HG03025 (cell line): ENCODE data around the gene NOC4L.
"Not testable (repeated sequence)": the region's sequence is repeated elsewhere in the genome, so short reads cannot be mapped to it uniquely, and the experiment has no call there.

Experiments
- ATAC-seq: cut with Tn5 transposase; IDR thresholded peaks from one replicate; pipeline ENCODE4 v1.9.1; 2021; ENCODE audit warnings: mild to moderate bottlenecking, moderate library complexity; ENCODE audit not compliant: unreplicated experiment, low FRiP score

The NOC4L gene

DNA sequence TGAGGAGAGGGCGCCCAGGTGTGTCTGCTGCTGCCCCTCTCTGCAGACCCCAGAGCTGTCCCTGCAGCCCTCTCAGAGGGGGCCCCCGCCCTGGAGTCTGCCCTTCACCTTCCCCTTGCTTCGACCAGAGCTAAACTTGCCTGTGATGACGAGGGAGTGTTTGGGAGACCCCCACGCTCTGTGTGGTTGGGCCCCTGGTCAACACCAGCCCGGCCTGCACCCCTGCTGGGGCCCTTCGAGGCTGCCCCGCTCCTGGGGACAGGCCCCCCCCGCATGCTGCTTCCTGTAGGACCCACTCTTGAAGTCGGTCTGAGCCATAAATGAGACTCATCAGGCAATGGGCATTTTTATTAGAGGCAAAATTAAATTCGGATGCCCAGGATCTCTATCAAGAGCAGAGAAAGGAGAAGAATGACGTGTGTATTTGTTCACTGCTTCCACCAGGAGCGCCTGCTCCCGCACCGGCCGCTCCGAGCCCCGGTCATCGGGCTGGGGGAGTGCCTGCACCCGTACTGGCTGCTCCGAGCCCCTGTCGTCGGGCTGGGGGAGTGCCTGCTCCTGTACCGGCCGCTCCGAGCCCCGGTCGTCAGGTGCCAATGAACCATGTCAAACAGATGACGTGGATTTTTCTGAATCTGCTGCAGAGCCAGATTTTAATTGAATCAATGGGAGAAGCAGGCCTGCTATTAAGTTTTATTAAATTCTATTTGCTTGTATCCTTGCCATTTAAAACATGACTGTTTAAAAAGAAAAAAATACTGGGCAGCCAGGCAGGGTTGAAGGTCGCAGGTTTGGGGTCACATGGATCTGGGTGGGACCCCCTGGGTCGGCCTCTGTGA lies 47.7 kb downstream of the NOC4L start:
- no peak for ATAC-seq

DNA sequence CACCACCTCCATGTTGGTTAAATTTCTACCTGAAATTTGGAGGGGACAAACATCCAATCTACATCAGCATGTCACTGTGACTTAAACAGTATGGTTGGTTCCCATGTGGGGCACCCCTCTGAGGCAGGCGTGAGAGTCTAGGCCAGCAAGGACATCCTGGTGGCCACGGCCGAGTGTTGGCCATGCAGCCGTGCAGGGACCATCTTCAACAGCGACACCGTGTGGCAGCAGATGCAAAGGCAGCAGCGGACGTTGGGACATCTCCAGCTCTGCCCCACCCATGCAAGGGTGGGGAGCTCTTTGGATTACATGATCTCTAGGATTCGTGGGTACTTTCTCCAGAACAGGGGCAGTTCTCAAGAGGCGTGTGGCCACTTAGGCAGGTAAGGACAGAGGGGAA lies 49.8 kb downstream of the NOC4L start:
- no peak for ATAC-seq

DNA sequence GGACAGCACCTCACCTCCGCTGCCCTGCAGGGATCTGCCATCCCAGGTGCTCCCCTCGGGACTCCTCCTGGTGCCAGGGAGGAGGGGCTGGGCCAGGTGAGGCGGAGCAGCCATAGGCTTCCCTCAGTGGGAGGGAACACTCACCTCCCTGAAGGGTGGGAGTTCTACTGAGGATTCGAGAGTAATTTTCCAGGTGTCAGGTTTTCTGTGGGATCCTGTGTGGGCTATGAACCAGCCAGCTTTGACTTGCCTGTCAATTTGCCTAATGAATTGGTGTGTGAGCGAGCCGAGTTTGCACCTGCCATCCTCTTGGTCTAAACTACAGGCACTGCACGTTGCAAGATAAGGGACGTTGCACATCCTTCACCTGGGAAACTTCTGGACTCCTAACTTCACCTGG lies 50.3 kb downstream of the NOC4L start:
- ATAC-seq, result no peak

DNA sequence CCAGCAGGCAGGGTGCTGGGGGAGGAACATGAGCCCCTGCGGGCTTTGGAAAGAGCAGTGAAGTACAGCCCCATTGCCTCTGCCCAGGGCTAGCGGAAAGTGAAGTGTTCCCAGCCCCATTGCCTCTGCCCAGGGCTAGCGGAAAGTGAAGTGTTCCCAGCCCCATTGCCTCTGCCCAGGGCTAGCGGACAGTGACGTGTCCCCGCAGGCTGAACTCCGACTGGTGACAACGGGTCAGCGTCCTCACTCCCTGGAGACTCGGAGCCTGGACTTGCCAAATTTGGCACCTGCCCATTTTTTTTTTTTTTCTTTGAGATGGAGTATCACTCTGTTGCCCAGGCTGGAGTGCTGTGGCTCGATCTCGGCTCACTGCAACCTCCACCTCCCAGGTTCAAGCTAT lies 51.0 kb downstream of the NOC4L start:
- not testable (repeated sequence) for ATAC-seq

DNA sequence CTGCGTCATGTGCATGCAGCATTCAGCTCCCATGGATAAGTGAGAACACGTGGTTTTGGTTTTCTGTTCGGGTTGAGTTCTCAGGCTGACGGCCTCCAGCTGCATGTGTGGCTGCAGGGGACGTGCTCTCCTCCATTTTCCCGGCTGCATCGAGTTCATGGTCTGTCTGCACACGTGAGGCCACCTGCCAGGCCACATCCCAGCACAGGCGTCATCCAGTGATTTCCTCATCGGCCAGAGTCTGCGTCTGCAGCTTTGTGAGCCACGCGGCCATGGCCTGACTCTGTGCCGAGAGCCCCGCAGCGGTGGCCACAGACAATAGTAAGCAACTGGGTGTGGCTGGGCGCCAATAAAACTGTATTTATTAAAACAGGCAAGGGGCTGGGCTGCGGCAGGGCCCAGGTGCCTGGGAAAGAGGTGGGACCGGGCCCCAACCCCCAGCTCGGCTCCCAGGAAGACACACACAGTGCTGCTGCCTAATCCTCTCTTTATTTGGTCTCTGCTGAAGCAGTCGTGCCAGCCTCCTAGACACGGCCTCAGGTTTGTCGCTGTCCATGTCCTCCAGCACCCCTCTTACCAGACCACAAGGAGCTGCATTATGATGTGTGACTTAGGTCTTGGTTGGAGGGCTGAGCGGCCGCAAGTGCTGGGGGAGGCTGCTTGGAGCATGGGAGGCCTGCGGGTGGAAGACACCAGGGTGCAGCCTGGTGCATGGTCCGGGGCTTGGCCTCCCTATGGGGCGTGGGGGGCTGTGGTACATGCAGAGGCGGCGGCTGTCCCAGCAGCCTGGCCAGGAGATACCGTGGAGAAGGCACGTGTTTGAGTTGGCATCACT lies 52.0 kb downstream of the NOC4L start:
- ATAC-seq, result no peak

GRCh38 chr12:132196873-132197390 lies 52.7 kb downstream of the NOC4L start:
- ATAC-seq, result no peak

GRCh38 chr12:132197581-132198354 lies 53.5 kb downstream of the NOC4L start:
- ATAC-seq, result no peak

DNA sequence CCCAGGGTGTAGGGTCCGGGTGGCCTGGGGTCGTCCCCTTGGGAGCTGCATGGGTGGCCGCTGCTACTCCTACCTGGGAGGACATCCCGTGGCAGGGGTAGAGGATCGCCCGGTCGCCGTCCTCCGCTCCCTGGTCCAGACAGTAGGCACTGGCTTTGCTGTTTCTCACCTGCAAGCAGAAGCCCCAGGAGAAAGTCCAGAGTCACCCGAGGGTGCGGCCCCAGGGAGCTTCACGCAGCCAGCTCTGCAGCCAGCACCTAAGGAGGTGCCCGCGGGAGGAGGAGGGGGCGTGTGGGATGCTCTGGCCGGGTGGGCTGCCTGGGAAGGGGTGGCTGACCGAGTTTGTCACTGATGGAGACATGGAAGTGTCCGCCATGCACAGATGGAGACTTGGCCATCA lies 54.8 kb downstream of the NOC4L start:
- no peak for ATAC-seq

- no peak for ATAC-seq
These were observed 55.5 kb downstream of the NOC4L start for GRCh38 chr12:132199526-132200319.

DNA sequence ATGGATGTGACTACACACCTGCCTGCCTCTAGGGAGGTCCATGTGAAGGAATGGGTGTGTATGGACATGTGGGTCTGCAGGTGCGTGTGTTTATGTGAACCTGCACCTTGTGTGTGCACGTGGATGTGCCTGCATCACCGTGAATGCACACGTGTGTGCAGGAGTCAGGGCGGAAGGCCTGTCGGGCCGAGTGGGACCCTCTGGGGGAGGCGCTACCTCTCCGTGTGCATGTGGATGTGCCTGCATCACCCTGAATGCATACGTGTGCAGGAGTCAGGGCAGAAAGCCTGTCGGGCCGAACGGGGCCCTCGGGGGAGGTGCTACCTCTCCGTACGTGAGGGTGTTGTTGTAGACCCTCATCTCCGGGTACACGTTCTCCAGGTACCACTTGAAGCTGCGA lies 56.5 kb downstream of the NOC4L start:
- ATAC-seq, result no peak

- no peak for ATAC-seq
These were observed 57.3 kb downstream of the NOC4L start for GRCh38 chr12:132201391-132202120.
